BLaER1 treated with 17β-estradiol and CSF1 and Interleukin-3, amounts not matched to agents 10 nM and 100 nM (cell line): ENCODE results near the gene C13orf46.
"Not testable (repeated sequence)": the region's sequence is repeated elsewhere in the genome, so short reads cannot be mapped to it uniquely, and the experiment has no call there.

Source experiments
- H3K27ac ChIP-seq, 11 experiments: shearing (Covaris generic); formaldehyde crosslinking; 2 replicates each; pipeline ENCODE4 v1.8.1; 2022
- H3K27me3 ChIP-seq, 11 experiments: shearing (Covaris generic); formaldehyde crosslinking; 2 replicates each; pipeline ENCODE4 v1.8.1; 2022
- H3K36me3 ChIP-seq, 11 experiments: shearing (Covaris generic); formaldehyde crosslinking; 2 replicates each; pipeline ENCODE4 v1.8.1; 2022
- H3K4me1 ChIP-seq, 10 experiments: shearing (Covaris generic); formaldehyde crosslinking; 2 replicates each; pipeline ENCODE4 v1.8.1; 2022
- H3K4me2 ChIP-seq, 11 experiments: shearing (Covaris generic); formaldehyde crosslinking; 2 replicates each; pipeline ENCODE4 v1.8.1; 2022
- H3K4me3 ChIP-seq, 10 experiments: shearing (Covaris generic); formaldehyde crosslinking; 2 replicates each; pipeline ENCODE4 v1.8.1; 2022
- H3K9ac ChIP-seq, 11 experiments: shearing (Covaris generic); formaldehyde crosslinking; 2 replicates each; pipeline ENCODE4 v1.8.1; 2022
- H3K9me3 ChIP-seq, 11 experiments: shearing (Covaris generic); formaldehyde crosslinking; replicated peaks in 1 of 11; 2 replicates each; pipeline ENCODE4 v1.8.1; 2022
- H4K20me1 ChIP-seq, 11 experiments: shearing (Covaris generic); formaldehyde crosslinking; 2 replicates each; pipeline ENCODE4 v1.8.1; 2022
- Cebpa-rat ChIP-seq, 11 experiments: shearing (Covaris generic); IDR thresholded peaks; 2 replicates each; pipeline ENCODE4 v1.8.1; 2022

Gene C13orf46

GRCh38 chr13:113991191-113991669, 17.4 kb upstream of the C13orf46 start:
- no peak overlapping the region for H3K27ac ChIP-seq

GRCh38 chr13:113990321-113990837, 16.5 kb upstream of the C13orf46 start:
- Histone ChIP-seq H3K9me3 (peaks cover 5 to 25% (median 15%) of the 10 kb centered on the region in 11 experiments; a peak in 18 of 22 replicates), H3K4me3 (peak overlapping the region in 1 of 10 experiments; percentile 15; a peak in 1 of 20 replicates), H3K27me3 (no peaks in the 10 kb centered on the region), H3K9ac (no peak overlapping the region), H3K4me2 (peak overlapping the region; percentile 29 to 70 (median 58); a peak in 20 of 22 replicates), H3K27ac (peak overlapping the region in 3 of 11 experiments; percentile 27 to 52 (median 35); a peak in 4 of 22 replicates), H3K4me1 (peaks cover 9 to 24% (median 13%) of the 10 kb centered on the region in 10 experiments), H3K36me3 (peaks cover 42 to 68% (median 58%) of the 10 kb centered on the region in 11 experiments), H4K20me1 (peaks cover 0 to 7% (median 0%) of the 10 kb centered on the region in 11 experiments; a peak in 5 of 22 replicates)
- no peak for TF ChIP-seq Cebpa-rat (IDR thresholded peaks at IDR 0.05)

More at GRCh38 chr13:113991191-113991669, 17.4 kb upstream of the C13orf46 start:
- Histone ChIP-seq H3K9me3 (peaks cover 5 to 25% (median 15%) of the 10 kb centered on the region in 11 experiments; a peak in 18 of 22 replicates), H3K4me2 (no peak overlapping the region), H4K20me1 (peaks cover 0 to 10% (median 0%) of the 10 kb centered on the region in 11 experiments; a peak in 5 of 22 replicates), H3K4me3 (no peak overlapping the region), H3K4me1 (peaks cover 9 to 24% (median 13%) of the 10 kb centered on the region in 10 experiments), H3K9ac (no peak overlapping the region), H3K27me3 (no peaks in the 10 kb centered on the region), H3K36me3 (peaks cover 45 to 71% (median 61%) of the 10 kb centered on the region in 11 experiments)
- no peak for TF ChIP-seq Cebpa-rat (IDR thresholded peaks at IDR 0.05)

GRCh38 chr13:113989585-113990300, 15.9 kb upstream of the C13orf46 start:
- no peaks in the 10 kb centered on the region for H3K27me3 ChIP-seq
- peaks cover 42 to 62% (median 51%) of the 10 kb centered on the region in 11 experiments for H3K36me3 ChIP-seq
- H3K9me3 ChIP-seq = peaks cover 5 to 25% (median 15%) of the 10 kb centered on the region in 11 experiments; a peak in 18 of 22 replicates
- peak overlapping the region in 3 of 11 experiments; percentile 27 to 52 (median 35); a peak in 6 of 22 replicates for H3K27ac ChIP-seq
- peak overlapping the region in 1 of 10 experiments; percentile 15; a peak in 1 of 20 replicates for H3K4me3 ChIP-seq
- peaks cover 0 to 2% (median 0%) of the 10 kb centered on the region in 11 experiments; a peak in 3 of 22 replicates for H4K20me1 ChIP-seq
- peaks cover 9 to 24% (median 13%) of the 10 kb centered on the region in 10 experiments for H3K4me1 ChIP-seq
- no peak overlapping the region for H3K9ac ChIP-seq
- peak overlapping the region; percentile 29 to 70 (median 58); a peak in 20 of 22 replicates for H3K4me2 ChIP-seq
- no peak for TF ChIP-seq Cebpa-rat (IDR thresholded peaks at IDR 0.05)

GRCh38 chr13:113988859-113989258, 15.0 kb upstream of the C13orf46 start:
- not testable (repeated sequence) for H3K27ac ChIP-seq, H3K27me3 ChIP-seq, H3K4me2 ChIP-seq, H3K9ac ChIP-seq, H4K20me1 ChIP-seq, H3K4me3 ChIP-seq
- Histone ChIP-seq H3K4me1 (peaks cover 9 to 24% (median 12%) of the 10 kb centered on the region in 10 experiments), H3K36me3 (peaks cover 36 to 53% (median 49%) of the 10 kb centered on the region in 11 experiments), H3K9me3 (peaks cover 5 to 25% (median 15%) of the 10 kb centered on the region in 11 experiments; a peak in 18 of 22 replicates)

GRCh38 chr13:113982296-113982661, 8.4 kb upstream of the C13orf46 start:
- no peak overlapping the region for H3K4me3 ChIP-seq
- H3K9me3 ChIP-seq = no peaks in the 10 kb centered on the region
- peaks cover 0 to 2% (median under 1%) of the 10 kb centered on the region in 10 experiments; a peak in 3 of 20 replicates for H3K4me1 ChIP-seq
- no peaks in the 10 kb centered on the region for H3K27me3 ChIP-seq
- H3K9ac ChIP-seq = no peak overlapping the region
- no peak overlapping the region for H3K4me2 ChIP-seq
- no peak for TF ChIP-seq Cebpa-rat (IDR thresholded peaks at IDR 0.05)
- H3K36me3 ChIP-seq = peaks cover 52 to 56% (median 55%) of the 10 kb centered on the region in 11 experiments
- H4K20me1 ChIP-seq = peaks cover 0 to 51% (median 12%) of the 10 kb centered on the region in 11 experiments; a peak in 14 of 22 replicates
- H3K27ac ChIP-seq = no peak overlapping the region

GRCh38 chr13:113981611-113982295, 7.9 kb upstream of the C13orf46 start:
- Histone ChIP-seq H3K9me3 (no peaks in the 10 kb centered on the region), H3K9ac (no peak overlapping the region), H3K4me2 (no peak overlapping the region), H3K4me3 (no peak overlapping the region), H3K27me3 (no peaks in the 10 kb centered on the region), H3K36me3 (peaks cover 57 to 61% (median 60%) of the 10 kb centered on the region in 11 experiments), H4K20me1 (peaks cover 0 to 56% (median 13%) of the 10 kb centered on the region in 11 experiments; a peak in 16 of 22 replicates), H3K4me1 (peaks cover 0 to 7% (median 3%) of the 10 kb centered on the region in 10 experiments; a peak in 3 of 20 replicates), H3K27ac (no peak overlapping the region)
- no peak for TF ChIP-seq Cebpa-rat (IDR thresholded peaks at IDR 0.05)

GRCh38 chr13:113981194-113981605, 7.3 kb upstream of the C13orf46 start:
- Histone ChIP-seq H3K9me3 (no peaks in the 10 kb centered on the region), H3K36me3 (peaks cover 60 to 66% (median 63%) of the 10 kb centered on the region in 11 experiments), H3K9ac (no peak overlapping the region), H4K20me1 (peaks cover 0 to 59% (median 15%) of the 10 kb centered on the region in 11 experiments; a peak in 16 of 22 replicates), H3K4me3 (no peak overlapping the region), H3K4me1 (peaks cover 0 to 11% (median 3%) of the 10 kb centered on the region in 10 experiments; a peak in 3 of 20 replicates), H3K27ac (no peak overlapping the region), H3K27me3 (no peaks in the 10 kb centered on the region), H3K4me2 (no peak overlapping the region)
- TF ChIP-seq Cebpa-rat (IDR thresholded peaks at IDR 0.05) = no peak

GRCh38 chr13:113980489-113981064, 6.7 kb upstream of the C13orf46 start:
- Histone ChIP-seq H3K4me1 (peaks cover 0 to 11% (median 3%) of the 10 kb centered on the region in 10 experiments; a peak in 3 of 20 replicates), H3K9me3 (no peaks in the 10 kb centered on the region), H3K36me3 (peaks cover 62 to 70% (median 67%) of the 10 kb centered on the region in 11 experiments), H3K27me3 (no peaks in the 10 kb centered on the region), H3K4me3 (no peak overlapping the region), H3K4me2 (no peak overlapping the region), H3K27ac (no peak overlapping the region), H4K20me1 (peaks cover 0 to 63% (median 15%) of the 10 kb centered on the region in 11 experiments; a peak in 16 of 22 replicates), H3K9ac (no peak overlapping the region)
- TF ChIP-seq Cebpa-rat (IDR thresholded peaks at IDR 0.05) = no peak
